Stimulated activated CD8-positive, alpha-beta memory T cell treated with anti-CD3 and anti-CD28 coated beads, Interleukin-2, amount 100 ng/mL, for 1 hour (primary cell): ENCODE measurements around the gene LPCAT1.
"Not testable (repeated sequence)": the region's sequence is repeated elsewhere in the genome, so short reads cannot be mapped to it uniquely, and the experiment has no call there.

Experiments
- DNase-seq, 2 donors: peaks; one replicate each; pipeline ENCODE4 v3.0.0-alpha.2; 2020; ENCODE audit warnings: low read depth in 2 of 2

The LPCAT1 gene

DNA sequence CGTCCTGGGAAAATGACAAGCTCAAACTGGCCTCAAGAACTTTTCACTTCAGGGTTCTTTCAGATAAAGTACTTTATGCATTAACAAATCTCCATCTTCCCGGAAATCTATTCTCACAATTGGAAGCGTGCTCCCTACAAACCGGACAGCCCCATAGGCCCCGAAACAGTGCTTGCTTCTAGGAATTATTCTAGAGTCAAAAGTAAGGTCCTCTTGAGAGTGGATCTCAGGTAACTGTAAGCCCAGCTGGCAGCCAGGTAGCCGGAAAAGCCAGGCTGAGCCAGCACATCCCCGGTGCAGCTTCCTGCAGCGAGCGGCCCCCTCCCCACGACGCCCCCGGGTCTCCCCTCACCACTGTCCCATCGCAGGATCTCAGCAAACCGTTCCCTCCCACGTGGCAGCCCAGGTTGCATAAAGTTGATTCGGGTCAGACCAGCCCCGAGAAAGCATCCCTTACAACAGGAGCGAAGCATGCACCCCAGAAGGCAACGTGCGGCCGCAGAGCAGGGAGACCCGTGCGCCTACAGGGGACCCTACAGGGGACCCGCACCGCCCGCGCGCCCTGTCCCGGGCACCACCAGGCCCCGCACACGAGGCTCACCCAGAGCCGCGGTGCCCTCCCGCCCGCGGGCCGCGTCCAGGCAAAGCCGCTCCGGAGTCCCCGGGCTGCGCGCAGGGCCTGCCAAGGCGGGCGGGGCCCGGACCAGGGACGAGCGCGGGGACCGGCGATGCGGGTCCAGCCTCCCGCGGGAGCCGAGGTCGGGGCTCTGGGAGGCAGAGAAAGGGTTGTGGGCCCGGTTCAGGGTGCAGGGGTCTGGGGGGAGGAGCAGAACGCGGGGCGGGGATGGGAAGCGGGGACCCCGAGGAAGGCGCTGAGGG is 920 bp downstream of the LPCAT1 start:
- DNase-seq, result no peak

DNA sequence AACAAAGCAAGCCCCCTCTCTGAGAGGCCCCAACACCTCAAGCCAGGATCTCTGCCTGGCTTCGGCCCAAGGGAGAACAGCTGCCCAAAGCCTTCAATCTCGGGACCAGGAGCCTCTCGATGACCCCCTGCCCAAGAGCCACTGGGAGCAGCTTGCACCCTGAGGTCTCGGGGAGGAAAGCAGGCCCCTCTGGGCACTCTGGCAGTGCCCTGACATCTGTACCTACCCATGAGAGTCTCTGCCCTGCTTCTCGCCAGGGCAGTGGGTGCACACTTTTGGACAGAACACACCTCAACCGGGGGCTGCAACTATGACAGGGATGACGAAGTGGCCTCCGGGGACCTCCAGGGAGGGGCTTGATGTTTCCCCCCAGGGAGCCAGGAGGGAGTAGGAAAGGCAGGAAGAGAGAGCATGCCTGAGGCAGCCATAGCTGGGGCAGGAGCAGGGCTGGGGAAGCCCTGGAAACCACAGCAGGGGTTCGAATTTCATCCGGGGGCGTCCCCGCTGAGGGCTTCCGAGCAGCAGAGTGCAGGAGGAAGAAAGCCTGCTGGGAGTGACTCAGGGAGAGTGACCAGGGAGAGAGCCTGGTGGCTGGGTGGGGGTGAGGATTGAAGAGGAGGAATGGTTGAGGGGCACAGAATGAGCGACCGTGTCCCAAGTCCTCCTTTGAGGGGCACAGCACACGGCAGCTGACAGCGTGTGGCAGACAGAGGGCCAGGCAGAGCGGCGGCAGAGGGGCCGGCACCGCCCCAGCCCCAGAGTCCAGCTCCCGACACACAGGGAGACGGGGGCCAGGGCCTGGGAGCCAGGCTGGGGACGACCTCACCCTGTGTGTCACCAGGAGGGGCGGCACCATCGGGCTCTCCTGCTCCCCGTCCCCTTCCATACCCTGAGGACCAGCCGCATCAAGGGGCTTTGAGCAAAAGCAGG is 1.8 kb downstream of the LPCAT1 start:
- DNase-seq, result no peak

GRCh38 chr5:1520791-1521453 is 2.8 kb downstream of the LPCAT1 start:
- DNase-seq, result no peak

- no peak for DNase-seq
Observed at GRCh38 chr5:1519631-1520210, 4.0 kb downstream of the LPCAT1 start.

- no peak for DNase-seq
Observed at GRCh38 chr5:1517838-1518237, 5.9 kb downstream of the LPCAT1 start.

DNA sequence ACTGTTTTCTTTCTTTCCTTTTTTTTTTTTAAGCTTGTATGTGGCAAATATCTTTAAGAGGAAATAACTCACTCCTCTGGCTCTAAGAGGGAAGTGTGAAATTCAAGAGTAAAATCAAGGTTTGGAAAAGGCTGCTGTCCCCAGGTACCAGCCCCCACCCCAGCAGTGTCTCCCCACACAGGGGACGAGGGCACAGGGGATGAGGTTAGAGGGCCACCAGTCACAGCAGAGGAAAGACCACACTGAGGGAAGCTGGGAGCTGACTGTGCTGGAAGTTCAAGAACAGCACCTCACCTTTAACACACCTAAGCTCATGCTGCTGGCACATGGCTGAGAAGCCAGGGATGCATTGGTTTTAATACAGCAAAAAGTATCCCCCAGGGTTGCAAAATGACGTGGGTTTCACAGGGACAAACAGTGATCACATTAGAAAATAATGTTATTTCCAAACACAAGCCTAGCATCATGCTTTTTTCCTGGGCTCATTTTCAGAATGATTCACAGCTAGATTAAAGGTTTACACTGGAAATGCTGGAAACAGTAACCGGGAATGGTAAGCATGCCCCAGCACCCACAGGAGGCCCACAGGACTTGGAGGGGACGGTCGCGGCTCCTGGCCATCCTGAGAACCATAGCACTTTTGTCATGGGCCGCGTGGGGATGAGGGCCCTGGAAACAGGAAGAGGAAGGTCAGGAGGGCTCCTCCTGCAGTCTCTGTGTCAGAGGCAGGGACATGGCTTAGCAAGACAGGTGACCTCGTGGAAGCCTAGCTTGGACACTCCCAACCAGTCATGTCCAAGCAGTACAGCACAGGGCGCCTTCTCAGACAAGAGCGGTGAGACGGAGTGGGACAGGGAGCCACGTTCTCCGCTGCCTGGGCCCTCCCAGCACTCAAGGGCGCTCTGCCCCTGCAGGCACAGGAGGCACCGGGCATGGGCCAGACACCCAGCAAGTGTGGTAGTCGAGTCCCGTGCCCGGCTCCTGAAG is 6.9 kb downstream of the LPCAT1 start:
- DNase-seq, result no peak

DNA sequence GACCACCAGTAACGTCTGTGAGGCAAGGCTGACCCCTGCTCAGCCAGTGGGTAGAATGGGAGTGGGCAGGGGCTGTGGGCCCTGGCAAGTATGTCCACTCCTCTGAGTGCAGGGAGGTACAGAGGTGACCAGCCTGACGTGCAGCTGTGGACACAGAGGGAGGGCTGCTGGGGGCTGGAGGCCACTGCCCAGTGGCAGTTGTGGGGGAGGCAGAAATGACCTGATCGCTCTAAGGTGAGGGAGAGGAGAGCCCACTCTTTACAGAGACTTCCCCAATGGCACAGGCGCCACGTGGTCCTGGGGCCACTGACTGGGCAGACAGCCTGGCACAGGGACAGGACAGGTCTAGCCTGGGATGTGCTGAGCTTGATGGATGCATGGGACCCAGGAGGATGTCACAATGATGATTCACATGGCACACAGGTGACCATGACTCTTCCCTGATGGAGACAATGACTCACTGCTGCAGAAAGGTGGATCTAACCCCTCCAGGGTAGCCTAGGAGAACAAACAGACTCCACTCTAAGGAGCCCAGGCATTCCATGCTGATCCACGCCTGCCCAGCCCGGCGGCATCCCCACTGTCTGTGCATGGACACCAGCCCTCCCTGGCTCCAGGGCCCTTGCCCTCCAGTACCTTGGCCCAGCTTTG is 7.7 kb downstream of the LPCAT1 start:
- no peak for DNase-seq

GRCh38 chr5:1515311-1515920 is 8.3 kb downstream of the LPCAT1 start:
- DNase-seq, result no peak

- DNase-seq, result not testable (repeated sequence)
Observed at GRCh38 chr5:1514819-1515310, 8.9 kb downstream of the LPCAT1 start.

- DNase-seq, result no peak
Observed at GRCh38 chr5:1514027-1514818, 9.5 kb downstream of the LPCAT1 start.

- no peak for DNase-seq
Observed at GRCh38 chr5:1513326-1514026, 10.3 kb downstream of the LPCAT1 start.

DNA sequence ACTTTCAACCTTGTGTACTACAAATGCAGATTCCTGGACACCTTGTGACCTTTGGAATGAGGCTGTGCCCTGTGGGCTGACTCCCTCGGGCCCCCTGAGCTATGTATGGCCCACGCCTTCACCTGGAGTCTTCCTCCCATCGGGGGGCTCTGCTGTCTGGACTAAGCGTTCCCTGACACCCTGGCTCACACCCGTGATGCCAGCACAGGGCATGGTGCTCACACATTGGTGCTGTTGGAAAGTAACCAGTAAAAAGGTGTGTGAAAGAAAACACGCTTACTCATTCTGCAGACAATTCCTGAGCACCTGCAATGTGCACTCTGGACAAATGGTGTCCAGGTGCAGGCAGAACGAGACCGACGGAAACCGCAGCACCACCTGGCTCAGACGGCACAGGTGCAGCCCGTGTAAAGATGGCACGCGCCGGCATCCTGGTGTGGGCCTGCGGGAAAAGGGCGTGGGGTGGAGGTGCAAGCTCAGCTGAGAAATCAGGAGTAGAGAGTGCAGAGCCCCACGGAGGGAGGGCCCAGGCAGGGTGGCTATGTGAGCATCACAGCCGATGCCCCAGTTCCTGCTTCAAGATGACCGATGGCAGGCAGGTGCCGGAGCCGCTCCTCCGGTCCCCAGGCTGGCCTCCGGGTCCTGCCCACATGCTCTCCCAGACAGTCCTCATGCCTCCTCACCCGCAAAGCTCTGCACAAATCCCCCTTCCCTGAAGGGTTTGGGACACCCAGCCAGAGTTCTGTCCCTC is 11.0 kb downstream of the LPCAT1 start:
- no peak for DNase-seq

- no peak for DNase-seq
Observed at GRCh38 chr5:1511651-1512540, 11.9 kb downstream of the LPCAT1 start.

DNA sequence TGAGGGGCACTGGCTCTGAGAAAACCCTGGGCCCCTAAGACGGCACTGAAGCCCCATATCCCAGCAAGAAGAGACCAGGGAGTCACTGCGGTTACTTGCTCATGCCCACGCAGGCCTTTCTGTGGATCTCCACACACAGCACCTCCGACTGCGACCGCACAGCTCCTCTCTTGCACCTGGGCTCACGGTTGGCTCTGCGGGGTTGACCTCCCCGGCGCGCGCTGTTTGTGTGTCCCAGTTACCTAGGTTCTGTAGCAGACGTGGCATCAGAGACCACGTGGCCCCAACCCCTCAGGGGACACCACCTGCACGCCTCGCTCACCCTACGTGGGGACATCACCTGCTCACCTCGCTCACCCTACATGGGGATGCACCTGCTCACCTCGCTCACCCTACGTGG is 12.7 kb downstream of the LPCAT1 start:
- DNase-seq, result no peak

DNA sequence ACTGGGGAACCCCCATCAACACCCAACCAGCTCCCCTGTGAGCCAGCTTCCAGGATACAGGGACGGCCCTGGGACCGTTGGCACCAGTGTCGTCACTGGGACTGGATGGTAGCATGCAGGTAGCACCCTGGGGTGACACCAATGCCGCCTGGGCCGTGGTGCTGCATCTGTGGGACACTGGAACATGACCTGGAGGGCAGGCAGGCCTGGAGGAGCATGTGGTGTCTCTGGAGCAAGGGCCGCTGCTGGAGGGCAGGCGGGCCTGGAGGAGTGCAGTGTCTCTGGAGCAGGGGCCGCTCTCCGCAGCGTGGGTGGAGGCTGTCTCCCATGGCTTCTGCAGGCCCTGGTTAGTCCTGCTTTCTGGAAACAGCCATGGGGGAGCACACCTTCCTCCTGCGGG is 13.1 kb downstream of the LPCAT1 start:
- no peak for DNase-seq

DNA sequence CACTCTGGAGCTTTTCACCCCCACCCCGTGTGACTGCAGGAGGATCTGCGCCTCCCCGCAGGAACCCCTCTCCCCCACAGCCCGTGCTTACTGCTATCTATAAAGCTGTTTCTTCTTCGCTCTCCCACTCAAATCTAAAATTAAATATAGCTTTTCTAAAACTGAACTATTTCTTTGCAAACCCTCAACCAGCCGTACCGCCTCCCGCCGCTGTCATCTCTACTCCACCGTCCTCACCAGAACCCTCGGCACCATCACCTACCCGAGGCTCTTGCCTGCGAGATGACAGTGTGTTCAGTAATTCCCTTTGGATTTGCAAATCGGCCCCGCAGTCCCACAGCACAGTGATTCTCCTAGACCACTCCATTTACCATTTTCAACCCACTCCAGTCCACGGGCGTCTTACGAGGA is 13.6 kb downstream of the LPCAT1 start:
- DNase-seq, result no peak
